Astrocyte (in vitro differentiated cells and primary cell): ENCODE measurements around the gene CAPN3. TPM values are rescaled to one million over a fixed set of nuclear protein-coding genes. Genes with fewer than 3 reads are reported as not detected.

Experiments
- DNase-seq: peaks from one replicate; pipeline ENCODE4 v3.0.0-alpha.2; 2010; ENCODE audit warnings: low read depth
- FAIRE-seq: peaks from 2 replicates; lab custom pipeline; 2011; peaks lifted over from hg19 to GRCh38; lab: Jason Lieb, UNC
- H2AFZ ChIP-seq: 2 replicates; pipeline ENCODE4 v1.6.0; 2012; ENCODE audit warnings: low read depth, low read length, inconsistent platforms
- H3K27ac ChIP-seq: 2 replicates; pipeline ENCODE4 v1.5.1; 2011; ENCODE audit warnings: low read depth, low read length, inconsistent platforms
- H3K27me3 ChIP-seq: 2 replicates; pipeline ENCODE4 v1.6.0; 2011; ENCODE audit warnings: low read length, inconsistent platforms; ENCODE audit not compliant: insufficient read depth
- H3K36me3 ChIP-seq: 2 replicates; pipeline ENCODE4 v1.5.1; 2011; ENCODE audit warnings: low read length, inconsistent platforms; ENCODE audit not compliant: insufficient read depth
- H3K4me1 ChIP-seq: 2 replicates; pipeline ENCODE4 v1.5.1; 2011; ENCODE audit warnings: low read length, inconsistent platforms; ENCODE audit not compliant: insufficient read depth
- H3K4me2 ChIP-seq: 2 replicates; pipeline ENCODE4 v1.6.0; 2012; ENCODE audit warnings: low read length, inconsistent platforms
- H3K4me3 ChIP-seq: 2 replicates; pipeline ENCODE4 v1.5.1; 2011; ENCODE audit warnings: low read depth, mild to moderate bottlenecking, low read length, inconsistent platforms; ENCODE audit not compliant: insufficient read depth
- H3K79me2 ChIP-seq: 2 replicates; pipeline ENCODE4 v1.6.0; 2012; ENCODE audit warnings: mild to moderate bottlenecking, low read length, inconsistent platforms; ENCODE audit not compliant: insufficient read depth
- H3K9ac ChIP-seq: 2 replicates; pipeline ENCODE4 v1.6.0; 2012; ENCODE audit warnings: mild to moderate bottlenecking, low read length, inconsistent platforms
- H3K9me3 ChIP-seq: 2 replicates; pipeline ENCODE4 v1.5.1; 2012; ENCODE audit warnings: low read depth, mild to moderate bottlenecking, low read length, inconsistent platforms; ENCODE audit not compliant: insufficient read depth
- H4K20me1 ChIP-seq: 2 replicates; pipeline ENCODE4 v1.6.0; 2012; ENCODE audit warnings: low read length, inconsistent platforms; ENCODE audit not compliant: insufficient read depth
- H3K27ac Mint-ChIP-seq: one replicate; pipeline ENCODE4 v1.8.0; 2021; ENCODE audit warnings: mild to moderate bottlenecking, mixed read lengths; ENCODE audit not compliant: unreplicated experiment
- H3K27me3 Mint-ChIP-seq: one replicate; pipeline ENCODE4 v1.8.0; 2021; ENCODE audit warnings: low read depth, mixed read lengths; ENCODE audit not compliant: unreplicated experiment
- H3K36me3 Mint-ChIP-seq: one replicate; pipeline ENCODE4 v1.8.0; 2021; ENCODE audit warnings: low read depth, mixed read lengths; ENCODE audit not compliant: unreplicated experiment
- H3K4me1 Mint-ChIP-seq: one replicate; pipeline ENCODE4 v1.8.0; 2021; ENCODE audit warnings: low read depth, mixed read lengths; ENCODE audit not compliant: unreplicated experiment
- H3K4me3 Mint-ChIP-seq: one replicate; pipeline ENCODE4 v1.8.0; 2021; ENCODE audit warnings: mild to moderate bottlenecking, moderate library complexity, mixed read lengths; ENCODE audit not compliant: unreplicated experiment
- H3K9me3 Mint-ChIP-seq: one replicate; pipeline ENCODE4 v1.8.0; 2021; ENCODE audit warnings: mild to moderate bottlenecking, mixed read lengths; ENCODE audit not compliant: unreplicated experiment
- EZH2 ChIP-seq: IDR thresholded peaks from 2 replicates; pipeline ENCODE4 v1.6.1; 2012; ENCODE audit warnings: mild to moderate bottlenecking, low read length, inconsistent platforms; ENCODE audit not compliant: insufficient read depth
- total RNA-seq: library from RNA; stranded (reverse); gene quantifications from 2 replicates; pipeline ENCODE4 v1.2.1, GENCODE V29; 2021
- TF ChIP-seq, protein P1 (sequence below): IDR thresholded peaks from 2 replicates; pipeline ENCODE4 v1.5.1; 2011; ENCODE audit warnings: low read depth, mild to moderate bottlenecking, inconsistent platforms, low read length, moderate library complexity; ENCODE audit not compliant: insufficient read depth

CAPN3 gene
- total RNA-seq, 1 donor from 2014 or later, result 0.57 TPM

DNA sequence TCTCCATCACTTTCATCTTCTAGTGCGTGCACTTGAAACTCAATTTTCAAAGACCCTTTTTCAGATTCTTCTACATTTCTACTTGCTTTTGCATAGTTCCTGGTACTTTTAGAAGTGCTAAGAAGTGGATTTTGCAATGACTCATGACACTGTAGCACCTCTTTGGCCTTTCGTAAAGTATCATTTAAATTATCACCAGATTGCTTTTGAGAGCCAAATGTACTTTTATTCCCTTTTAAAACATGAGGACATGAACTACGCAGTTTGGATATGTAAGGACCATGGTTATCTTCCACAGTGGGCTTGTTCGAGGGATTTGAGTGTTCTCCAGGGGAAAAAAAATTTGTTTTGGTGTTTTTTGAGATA, 91.1 kb downstream of the CAPN3 start:
- Mint-ChIP-seq H3K4me1 (no peaks in the 10 kb centered on the region), H3K27ac (no peak overlapping the region), H3K27me3 (no peaks in the 10 kb centered on the region), H3K4me3 (no peak overlapping the region), H3K9me3 (no peaks in the 10 kb centered on the region), H3K36me3 (peaks cover 23% of the 10 kb centered on the region)
- Histone ChIP-seq H3K79me2 (peaks cover 10% of the 10 kb centered on the region), H2AFZ (no peak overlapping the region), H3K27ac (no peak overlapping the region), H3K4me3 (no peak overlapping the region), H3K4me1 (no peaks in the 10 kb centered on the region), H3K36me3 (peaks cover 36% of the 10 kb centered on the region), H3K4me2 (no peak overlapping the region), H3K9ac (no peak overlapping the region), H4K20me1 (peaks cover 15% of the 10 kb centered on the region), H3K27me3 (no peaks in the 10 kb centered on the region), H3K9me3 (no peaks in the 10 kb centered on the region)
- FAIRE-seq (no peak), DNase-seq (no peak)
- TF ChIP-seq, protein P1, sequence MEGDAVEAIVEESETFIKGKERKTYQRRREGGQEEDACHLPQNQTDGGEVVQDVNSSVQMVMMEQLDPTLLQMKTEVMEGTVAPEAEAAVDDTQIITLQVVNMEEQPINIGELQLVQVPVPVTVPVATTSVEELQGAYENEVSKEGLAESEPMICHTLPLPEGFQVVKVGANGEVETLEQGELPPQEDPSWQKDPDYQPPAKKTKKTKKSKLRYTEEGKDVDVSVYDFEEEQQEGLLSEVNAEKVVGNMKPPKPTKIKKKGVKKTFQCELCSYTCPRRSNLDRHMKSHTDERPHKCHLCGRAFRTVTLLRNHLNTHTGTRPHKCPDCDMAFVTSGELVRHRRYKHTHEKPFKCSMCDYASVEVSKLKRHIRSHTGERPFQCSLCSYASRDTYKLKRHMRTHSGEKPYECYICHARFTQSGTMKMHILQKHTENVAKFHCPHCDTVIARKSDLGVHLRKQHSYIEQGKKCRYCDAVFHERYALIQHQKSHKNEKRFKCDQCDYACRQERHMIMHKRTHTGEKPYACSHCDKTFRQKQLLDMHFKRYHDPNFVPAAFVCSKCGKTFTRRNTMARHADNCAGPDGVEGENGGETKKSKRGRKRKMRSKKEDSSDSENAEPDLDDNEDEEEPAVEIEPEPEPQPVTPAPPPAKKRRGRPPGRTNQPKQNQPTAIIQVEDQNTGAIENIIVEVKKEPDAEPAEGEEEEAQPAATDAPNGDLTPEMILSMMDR, result no peak
- TF ChIP-seq EZH2, result no peak

DNA sequence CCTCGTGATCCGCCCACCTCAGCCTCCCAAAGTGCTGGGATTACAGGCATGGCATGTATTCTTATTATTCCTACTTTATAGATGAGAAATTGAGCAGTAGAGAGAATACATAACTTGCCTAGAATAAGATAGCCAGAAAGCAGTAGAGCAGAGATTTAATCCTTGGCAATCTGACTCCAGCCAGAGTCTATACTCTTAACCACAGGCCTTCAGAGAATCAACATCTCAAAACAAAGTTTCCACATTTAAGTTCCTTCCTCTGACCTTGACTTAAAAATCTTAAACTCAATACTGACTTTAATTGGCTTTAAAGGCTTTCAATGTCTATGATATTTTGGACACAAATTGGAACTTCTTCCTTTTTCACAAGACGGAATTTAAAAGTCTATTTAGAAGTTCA, 94.5 kb downstream of the CAPN3 start:
- Mint-ChIP-seq H3K36me3 (peaks cover 12% of the 10 kb centered on the region), H3K27me3 (no peaks in the 10 kb centered on the region), H3K4me1 (peaks cover 17% of the 10 kb centered on the region), H3K27ac (no peak overlapping the region), H3K9me3 (no peaks in the 10 kb centered on the region), H3K4me3 (no peak overlapping the region)
- H4K20me1 ChIP-seq, result peaks cover 7% of the 10 kb centered on the region
- no peaks in the 10 kb centered on the region for H3K9me3 ChIP-seq
- H3K4me2 ChIP-seq, result no peak overlapping the region
- H3K27me3 ChIP-seq, result no peaks in the 10 kb centered on the region
- H2AFZ ChIP-seq, result no peak overlapping the region
- H3K36me3 ChIP-seq, result peaks cover 25% of the 10 kb centered on the region
- H3K4me1 ChIP-seq, result peaks cover 21% of the 10 kb centered on the region
- peaks cover 7% of the 10 kb centered on the region for H3K79me2 ChIP-seq
- DNase-seq (no peak), FAIRE-seq (no peak)
- H3K4me3 ChIP-seq, result no peak overlapping the region
- no peak for TF ChIP-seq EZH2
- TF ChIP-seq, protein P1, result no peak
- no peak overlapping the region for H3K9ac ChIP-seq
- no peak overlapping the region for H3K27ac ChIP-seq

DNA sequence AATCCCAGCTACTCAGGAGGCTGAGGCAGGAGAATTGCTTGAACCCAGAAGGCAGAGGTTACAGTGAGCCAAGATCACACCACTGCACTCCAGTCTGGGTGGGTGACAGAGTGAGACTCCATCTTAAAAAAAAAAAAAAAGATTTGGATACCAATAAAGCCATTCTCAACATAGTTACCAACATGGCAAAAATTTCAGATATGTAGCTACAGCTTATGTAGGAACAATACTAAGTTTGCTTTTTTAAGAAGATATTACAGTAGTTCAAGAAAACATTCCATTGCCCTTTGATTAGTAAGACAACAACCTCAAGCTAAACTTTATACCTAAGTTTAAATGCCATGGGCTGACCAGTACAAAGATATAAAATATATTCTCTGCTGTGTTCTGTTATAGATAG, 97.2 kb downstream of the CAPN3 start:
- no peak overlapping the region for H3K4me3 ChIP-seq
- TF ChIP-seq EZH2, result no peak
- TF ChIP-seq, protein P1, result no peak
- H3K27ac ChIP-seq, result peak overlapping the region; percentile 88
- peak overlapping the region; percentile 76 for H3K4me2 ChIP-seq
- H3K9me3 ChIP-seq, result no peaks in the 10 kb centered on the region
- H2AFZ ChIP-seq, result no peak overlapping the region
- Mint-ChIP-seq H3K27ac (peak overlapping the region; percentile 93), H3K4me1 (peaks cover 17% of the 10 kb centered on the region), H3K27me3 (no peaks in the 10 kb centered on the region), H3K36me3 (peaks cover 9% of the 10 kb centered on the region), H3K9me3 (no peaks in the 10 kb centered on the region), H3K4me3 (peak overlapping the region; percentile 75)
- peaks cover 3% of the 10 kb centered on the region for H3K36me3 ChIP-seq
- H3K4me1 ChIP-seq, result peaks cover 21% of the 10 kb centered on the region
- FAIRE-seq (peak; percentile 32), DNase-seq (peak; percentile 10)
- H3K9ac ChIP-seq, result peak overlapping the region; percentile 72
- peaks cover 3% of the 10 kb centered on the region for H3K79me2 ChIP-seq
- no peaks in the 10 kb centered on the region for H4K20me1 ChIP-seq
- H3K27me3 ChIP-seq, result no peaks in the 10 kb centered on the region
